Amygdala (tissue), 56 donors: ENCODE results near the gene CEP72.
"Not testable (repeated sequence)": the region's sequence is repeated elsewhere in the genome, so short reads cannot be mapped to it uniquely, and the experiment has no call there.

Source experiments
- DNase-seq, 56 donors: peaks; one replicate each; lab custom pipeline; 2025; lab: John Stamatoyannopoulos, UW

CEP72 gene

DNA sequence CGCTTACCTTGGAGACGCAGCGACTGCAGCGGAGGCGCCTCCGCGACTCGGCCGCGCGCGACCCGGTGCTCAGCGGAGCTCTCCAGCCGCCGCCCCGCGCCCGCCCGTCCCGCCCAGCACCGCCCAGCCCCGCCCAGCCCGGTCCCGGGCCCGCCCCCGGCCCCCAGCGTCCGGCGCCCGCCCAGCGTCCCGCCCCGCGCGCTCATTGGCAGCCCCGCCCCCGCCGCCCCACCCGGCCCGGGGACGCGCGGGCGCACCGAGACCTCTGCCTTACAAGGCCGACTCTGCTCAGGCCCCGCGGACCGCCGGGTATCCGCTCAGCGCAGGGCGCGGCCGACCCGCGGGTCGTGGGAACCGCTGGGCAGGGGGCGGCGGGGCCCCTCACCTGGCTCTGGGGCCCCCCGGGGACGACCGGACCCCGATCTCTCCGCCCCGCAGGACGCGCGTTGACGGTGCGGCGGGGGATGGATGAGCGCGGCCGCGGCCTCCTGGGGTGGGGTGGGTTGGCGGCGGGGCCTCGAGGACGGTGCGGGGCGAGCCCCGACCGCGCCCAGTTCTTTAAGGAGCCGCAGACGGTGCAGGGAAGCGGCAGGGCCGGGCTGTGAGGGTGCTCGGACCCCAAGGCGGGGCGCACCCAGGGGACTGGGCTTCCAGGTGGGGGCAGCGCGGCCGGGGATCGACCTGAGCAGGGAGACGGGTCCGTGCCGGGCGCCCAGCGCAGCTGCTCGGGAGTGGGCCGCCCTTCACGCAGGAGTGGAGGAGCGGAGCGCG lies 81.3 kb downstream of the CEP72 start, which contains the start of gene TPPP:
TSS of gene TPPP (minus strand) at position 82 of the 771 bp plus-strand sequence. CDS start 15,292 bp downstream, outside the sequence.
- peak; percentile 33 to 99 (median 84) for DNase-seq

DNA sequence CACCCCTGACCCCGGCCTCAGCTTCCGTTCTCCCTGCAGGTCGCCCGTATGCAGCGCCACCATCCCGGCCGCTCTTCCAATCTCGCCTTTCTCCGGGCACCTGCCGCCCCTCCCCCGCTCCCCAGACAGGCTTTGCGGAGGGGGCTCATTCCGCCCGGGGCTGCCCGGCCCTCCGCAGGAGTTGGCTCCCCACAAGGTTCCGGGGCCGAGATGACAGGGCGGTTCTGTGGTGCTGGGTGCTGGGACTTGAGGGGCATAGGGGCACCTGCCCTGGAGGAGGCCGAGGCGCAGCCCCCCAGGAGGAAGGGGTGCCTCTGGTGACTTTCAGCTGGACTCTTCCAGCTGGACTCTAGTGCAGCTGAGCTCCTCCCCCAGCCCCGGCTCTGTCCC lies 81.9 kb downstream of the CEP72 start:
- DNase-seq = not testable (repeated sequence)

GRCh38 chr5:695475-695874 lies 83.3 kb downstream of the CEP72 start:
- not testable (repeated sequence) for DNase-seq

DNA sequence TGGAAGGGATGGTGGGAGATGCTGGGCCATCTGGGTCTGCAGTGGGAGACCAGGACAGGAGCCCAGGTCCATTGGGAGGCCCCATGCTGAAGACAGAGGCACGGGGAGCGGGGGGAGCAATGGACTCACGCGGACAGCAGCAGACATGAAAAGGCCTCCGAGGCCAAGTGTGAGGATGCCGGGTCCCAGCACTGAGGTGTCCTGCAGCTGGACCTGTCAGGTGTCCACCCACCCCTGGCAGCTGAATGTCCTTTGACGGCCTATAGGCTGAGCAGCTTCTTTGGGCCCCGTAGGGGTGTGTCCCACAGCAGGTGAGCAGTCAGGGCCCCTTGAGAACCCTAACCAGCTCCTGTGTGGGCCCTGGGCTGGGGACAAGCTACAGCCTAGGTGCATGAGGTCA lies 84.1 kb downstream of the CEP72 start:
- not testable (repeated sequence) for DNase-seq

DNA sequence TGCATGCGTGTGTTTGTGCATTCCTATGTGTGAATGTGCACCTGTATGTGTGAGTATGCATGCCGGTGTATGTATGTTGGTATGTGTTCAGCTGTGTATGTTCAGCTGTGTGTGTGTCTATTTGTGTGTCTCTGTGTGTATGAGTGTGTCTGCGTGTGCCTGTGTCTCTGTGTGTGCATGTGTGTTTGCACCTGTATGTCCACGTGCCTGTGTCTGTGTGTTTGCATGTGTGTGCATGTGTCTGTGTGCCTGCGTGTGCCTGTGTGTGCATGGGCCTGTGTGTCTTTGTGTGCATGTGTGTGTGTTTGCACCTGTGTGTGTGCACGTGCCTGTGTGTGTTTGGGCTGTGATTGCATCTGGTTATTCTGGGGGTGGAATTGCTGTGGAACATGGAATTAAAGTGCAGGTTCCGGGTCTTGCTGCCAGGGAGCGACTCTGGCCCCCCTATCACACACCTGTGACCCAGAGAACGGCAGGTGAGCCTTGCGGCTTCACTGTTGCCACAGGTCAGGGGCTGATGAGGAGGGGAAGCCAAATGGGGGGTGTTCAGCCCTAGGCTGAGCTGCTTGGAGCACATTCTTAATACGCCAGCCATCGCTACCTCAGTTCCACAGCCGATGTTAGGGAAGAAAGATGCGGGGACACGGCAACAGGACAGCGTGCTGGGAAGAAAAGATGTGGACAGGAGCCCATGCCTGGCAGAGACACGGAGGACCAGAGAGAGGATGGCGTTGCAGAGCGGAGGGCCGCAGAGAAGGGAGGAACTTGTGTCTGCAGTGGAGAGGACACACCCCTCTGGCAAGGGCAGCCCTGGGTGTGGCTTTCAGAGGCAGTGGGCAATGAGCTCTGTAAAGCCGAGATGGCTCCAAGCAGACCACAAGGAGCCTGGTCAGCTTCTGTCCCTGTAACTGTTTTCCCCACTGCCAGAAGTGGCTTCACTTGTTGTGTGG lies 84.9 kb downstream of the CEP72 start:
- DNase-seq = not testable (repeated sequence)
